Muscle layer of duodenum (tissue), 2 donors: ENCODE measurements around the gene AP1G2.

ENCODE experiments used
- H3K27ac ChIP-seq: one replicate; pipeline ENCODE4 v1.7.0; 2013; ENCODE audit warnings: mild to moderate bottlenecking, low read length
- H3K27me3 ChIP-seq: one replicate; pipeline ENCODE4 v1.7.0; 2013; ENCODE audit warnings: low read depth, mild to moderate bottlenecking, control low read depth, low read length
- H3K36me3 ChIP-seq, 2 donors: one replicate each; pipeline ENCODE4 v1.7.0; 2013; ENCODE audit warnings: low read length in 2 of 2, control low read depth in 1 of 2, mild to moderate bottlenecking in 1 of 2; ENCODE audit not compliant: insufficient read depth in 2 of 2, control insufficient read depth in 1 of 2
- H3K4me1 ChIP-seq, 2 donors: one replicate each; pipeline ENCODE4 v1.7.0; 2013; ENCODE audit warnings: low read length in 2 of 2, mild to moderate bottlenecking in 2 of 2, control low read depth in 1 of 2, moderate library complexity in 1 of 2; ENCODE audit not compliant: insufficient read depth in 2 of 2, control insufficient read depth in 1 of 2
- H3K4me3 ChIP-seq, 2 donors: one replicate each; pipeline ENCODE4 v1.7.0; 2013; ENCODE audit warnings: low read length in 2 of 2, low read depth in 1 of 2, mild to moderate bottlenecking in 1 of 2
- H3K9me3 ChIP-seq, 2 donors: one replicate each; pipeline ENCODE4 v1.7.0; 2013; ENCODE audit warnings: low read length in 2 of 2, control low read depth in 1 of 2, mild to moderate bottlenecking in 1 of 2; ENCODE audit not compliant: control insufficient read depth in 1 of 2
- donor health status: healthy.

AP1G2 gene

GRCh38 chr14:23561873-23562821 is 5.4 kb downstream of the AP1G2 start:
- no peak overlapping the region for H3K4me3 ChIP-seq
- peaks cover 3 to 15% of the 10 kb centered on the region in 2 donors for H3K4me1 ChIP-seq
- H3K27me3 ChIP-seq: no peaks in the 10 kb centered on the region
- peaks cover 25 to 34% of the 10 kb centered on the region in 2 donors for H3K36me3 ChIP-seq
- no peak overlapping the region for H3K27ac ChIP-seq
- no peaks in the 10 kb centered on the region for H3K9me3 ChIP-seq

- no peak overlapping the region for H3K27ac ChIP-seq
- H3K4me1 ChIP-seq: peaks cover 9 to 24% of the 10 kb centered on the region in 2 donors
- H3K36me3 ChIP-seq: peaks cover 25 to 34% of the 10 kb centered on the region in 2 donors
- H3K9me3 ChIP-seq: no peaks in the 10 kb centered on the region
- no peak overlapping the region for H3K4me3 ChIP-seq
- no peaks in the 10 kb centered on the region for H3K27me3 ChIP-seq
These were observed 6.3 kb downstream of the AP1G2 start for GRCh38 chr14:23561259-23561658.

DNA sequence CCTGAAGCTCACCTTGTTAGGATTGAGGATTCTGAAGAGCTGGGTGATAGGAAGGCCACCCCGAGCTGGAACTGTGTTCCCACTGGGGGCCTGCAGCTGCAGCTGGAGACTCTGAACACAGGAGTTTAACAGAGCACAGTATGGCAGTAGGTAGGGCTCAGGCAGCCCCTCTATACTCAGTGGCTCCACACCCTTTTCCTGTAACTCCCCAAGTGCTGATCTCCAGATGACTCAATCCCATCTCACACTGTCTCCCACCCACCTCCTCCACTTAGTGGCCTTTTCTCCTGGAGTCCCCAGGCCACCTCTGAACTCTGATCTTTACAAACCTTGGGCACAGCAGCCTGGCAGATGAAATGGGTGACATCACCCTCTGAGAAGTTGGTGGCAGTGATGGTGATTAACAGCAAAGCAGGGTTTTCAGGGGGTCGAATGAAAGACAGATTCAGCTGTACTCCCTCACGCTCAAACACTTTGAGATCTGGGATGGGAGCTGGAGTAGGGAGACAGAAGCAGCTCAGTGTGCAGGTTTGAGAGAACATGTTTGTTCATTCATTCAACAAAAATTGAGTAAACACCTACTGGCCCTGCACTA is 7.6 kb downstream of the AP1G2 start:
- no peak overlapping the region for H3K27ac ChIP-seq
- H3K27me3 ChIP-seq: no peaks in the 10 kb centered on the region
- H3K4me1 ChIP-seq: peaks cover 9 to 27% of the 10 kb centered on the region in 2 donors
- no peak overlapping the region for H3K4me3 ChIP-seq
- H3K36me3 ChIP-seq: peaks cover 25 to 34% of the 10 kb centered on the region in 2 donors
- H3K9me3 ChIP-seq: no peaks in the 10 kb centered on the region

GRCh38 chr14:23559010-23559925 is 8.3 kb downstream of the AP1G2 start:
- Histone ChIP-seq H3K27ac (no peak overlapping the region), H3K4me1 (peaks cover 9 to 28% of the 10 kb centered on the region in 2 donors), H3K4me3 (no peak overlapping the region), H3K36me3 (peaks cover 25 to 34% of the 10 kb centered on the region in 2 donors), H3K9me3 (no peaks in the 10 kb centered on the region), H3K27me3 (no peaks in the 10 kb centered on the region)

GRCh38 chr14:23558346-23559009 is 9.1 kb downstream of the AP1G2 start:
- Histone ChIP-seq H3K4me3 (no peak overlapping the region), H3K27ac (no peak overlapping the region), H3K9me3 (no peaks in the 10 kb centered on the region), H3K36me3 (peaks cover 25 to 30% of the 10 kb centered on the region in 2 donors), H3K4me1 (peaks cover 9 to 28% of the 10 kb centered on the region in 2 donors), H3K27me3 (no peaks in the 10 kb centered on the region)

DNA sequence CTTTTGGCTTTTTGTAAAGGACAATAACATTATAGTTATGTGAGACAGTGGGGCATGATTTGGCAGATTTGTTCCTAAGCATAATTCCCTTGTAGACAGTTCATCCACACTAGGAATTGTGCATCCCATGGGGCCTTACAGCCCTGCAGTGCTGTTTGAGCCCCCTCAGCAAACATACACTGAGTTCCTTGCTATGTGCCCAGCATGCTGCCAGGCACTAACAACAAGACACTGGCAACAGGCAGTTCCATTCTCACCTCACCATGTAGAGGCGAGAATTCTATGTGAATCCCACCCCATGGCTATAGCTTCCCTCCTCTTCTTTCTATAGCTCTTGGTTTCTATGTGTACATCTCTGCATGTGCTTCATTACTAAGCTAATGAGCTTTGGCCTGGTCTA is 9.6 kb downstream of the AP1G2 start:
- Histone ChIP-seq H3K36me3 (peaks cover 25 to 30% of the 10 kb centered on the region in 2 donors), H3K4me1 (peaks cover 9 to 28% of the 10 kb centered on the region in 2 donors), H3K4me3 (no peak overlapping the region), H3K9me3 (no peaks in the 10 kb centered on the region), H3K27me3 (no peaks in the 10 kb centered on the region), H3K27ac (no peak overlapping the region)

GRCh38 chr14:23557521-23557920 is 10.1 kb downstream of the AP1G2 start:
- Histone ChIP-seq H3K9me3 (no peaks in the 10 kb centered on the region), H3K27me3 (no peaks in the 10 kb centered on the region), H3K36me3 (peaks cover 25 to 30% of the 10 kb centered on the region in 2 donors), H3K4me3 (peak overlapping the region in 1 of 2 donors; percentile 88), H3K4me1 (peaks cover 9 to 28% of the 10 kb centered on the region in 2 donors), H3K27ac (no peak overlapping the region)

- peaks cover 9 to 28% of the 10 kb centered on the region in 2 donors for H3K4me1 ChIP-seq
- H3K36me3 ChIP-seq: peaks cover 23 to 26% of the 10 kb centered on the region in 2 donors
- H3K27me3 ChIP-seq: no peaks in the 10 kb centered on the region
- no peaks in the 10 kb centered on the region for H3K9me3 ChIP-seq
- peak overlapping the region; percentile 93 for H3K27ac ChIP-seq
- peak overlapping the region; percentile 88 to 96 for H3K4me3 ChIP-seq
These were observed 10.7 kb downstream of the AP1G2 start for GRCh38 chr14:23556700-23557440.

DNA sequence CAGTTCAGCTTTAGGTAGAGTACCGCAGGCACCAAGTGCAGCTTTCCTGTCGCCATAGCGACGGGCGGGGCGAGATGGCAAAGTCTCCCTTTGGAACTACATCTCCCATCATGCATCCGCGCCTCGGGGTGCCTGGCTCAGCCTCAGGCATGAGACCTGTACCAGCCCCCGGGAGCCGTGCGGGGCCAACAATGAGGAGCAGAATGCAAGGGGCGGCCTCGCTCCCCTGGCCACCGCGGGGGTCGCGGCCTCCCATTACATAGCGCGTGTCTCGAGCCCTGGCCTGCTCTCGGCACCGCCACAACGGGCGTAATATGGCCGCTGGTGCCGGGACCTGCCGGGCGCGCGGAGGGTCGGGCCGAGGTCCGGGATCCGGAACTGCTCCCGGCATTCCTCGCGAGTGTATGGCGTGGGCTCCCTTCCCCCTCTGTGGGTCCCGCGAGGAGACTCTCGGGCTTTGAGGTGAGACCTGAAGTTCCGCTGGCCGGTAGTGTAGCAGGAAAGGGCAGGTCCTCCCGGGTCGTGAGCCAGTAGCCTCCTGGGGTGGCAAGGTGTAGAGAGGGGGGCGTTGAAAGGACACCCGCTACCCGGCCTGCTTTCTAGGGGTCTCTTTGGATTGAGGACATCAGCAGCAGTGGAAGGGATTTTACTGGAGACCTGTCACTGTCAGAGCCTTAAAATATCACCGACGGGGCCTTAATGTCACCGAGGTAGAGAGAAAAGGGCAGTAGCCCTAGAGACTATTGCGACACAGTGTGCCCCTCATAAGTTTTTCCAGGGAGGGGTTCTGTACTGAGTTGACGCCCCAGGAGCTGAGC is 11.5 kb downstream of the AP1G2 start, which contains the start of gene THTPA:
THTPA (plus strand) TSS at position 390 of the 818 bp plus-strand sequence. CDS start 487 bp downstream, outside the sequence.
- H3K4me1 ChIP-seq: peaks cover 9 to 28% of the 10 kb centered on the region in 2 donors
- peak within 1 kb of the TSS; percentile 93 for H3K27ac ChIP-seq
- no peaks in the 10 kb centered on the region for H3K9me3 ChIP-seq
- peak within 1 kb of the TSS; percentile 88 to 96 for H3K4me3 ChIP-seq
- no peaks in the 10 kb centered on the region for H3K27me3 ChIP-seq
- H3K36me3 ChIP-seq: peaks cover 15 to 23% of the 10 kb centered on the region in 2 donors
